Activated naive CD4-positive, alpha-beta T cell treated with anti-CD3 and anti-CD28 coated beads, Interleukin-2, amount 50 U/mL, for 16 hours (primary cell): Measurements from ENCODE around the gene OR2H2.

Experiments
- DNase-seq: peaks from one replicate; pipeline ENCODE4 v3.0.0-alpha.2; 2020

The OR2H2 gene

DNA sequence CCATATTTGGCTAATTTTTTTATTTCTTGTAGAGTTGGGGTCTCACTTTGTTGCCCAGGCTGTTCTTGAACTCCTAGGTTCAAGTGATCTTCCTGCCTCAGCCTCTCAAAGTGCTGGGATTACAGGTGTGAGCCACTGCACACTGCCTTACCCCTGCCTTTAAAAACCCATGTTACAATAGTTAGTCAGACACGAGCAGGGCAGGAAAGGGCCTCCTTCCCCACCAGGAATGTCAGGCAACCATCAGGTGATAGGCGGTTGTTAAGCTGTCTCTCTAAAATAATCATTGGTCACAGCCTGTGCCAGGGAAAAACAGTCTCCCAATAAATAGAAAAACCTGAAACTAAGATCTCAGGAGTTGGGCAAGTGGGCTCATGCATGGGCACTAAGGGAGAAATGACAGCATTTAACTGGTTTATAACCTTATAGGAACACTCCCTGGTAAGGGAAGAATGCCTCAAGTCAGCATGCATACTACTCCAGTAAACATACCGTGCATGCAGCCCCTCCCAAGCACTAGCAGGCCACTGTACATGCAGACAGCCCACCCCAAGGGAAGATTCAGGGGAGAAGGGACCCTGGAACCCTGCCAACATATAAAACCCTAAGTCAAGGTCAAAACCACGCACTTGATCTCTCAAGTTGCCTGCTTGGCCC lies 8.4 kb downstream of the OR2H2 start:
- no peak for DNase-seq

DNA sequence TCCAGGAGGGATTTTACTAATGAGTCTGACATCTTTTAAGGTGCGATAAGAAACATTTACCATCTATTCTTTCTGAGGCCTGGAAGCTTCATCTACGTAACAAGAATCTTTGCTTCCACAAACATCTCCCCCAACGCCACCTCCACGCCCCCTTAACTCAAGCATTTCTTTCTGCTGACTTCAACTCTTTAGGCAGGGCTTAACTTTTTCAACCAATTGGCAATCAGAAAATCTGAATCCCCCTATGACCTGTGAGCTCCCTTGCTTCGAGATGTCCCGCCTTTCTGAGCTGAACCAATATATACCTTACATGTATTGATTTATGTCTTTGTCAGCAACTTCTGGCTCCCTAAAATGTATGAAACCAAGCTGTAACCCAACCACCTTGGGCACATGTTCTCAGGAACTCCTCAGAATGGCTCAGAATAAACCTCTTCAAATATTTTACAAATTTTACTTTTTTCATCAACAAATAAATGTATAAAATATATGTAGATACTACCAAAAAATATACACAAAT lies 11.5 kb downstream of the OR2H2 start:
- DNase-seq = no peak

DNA sequence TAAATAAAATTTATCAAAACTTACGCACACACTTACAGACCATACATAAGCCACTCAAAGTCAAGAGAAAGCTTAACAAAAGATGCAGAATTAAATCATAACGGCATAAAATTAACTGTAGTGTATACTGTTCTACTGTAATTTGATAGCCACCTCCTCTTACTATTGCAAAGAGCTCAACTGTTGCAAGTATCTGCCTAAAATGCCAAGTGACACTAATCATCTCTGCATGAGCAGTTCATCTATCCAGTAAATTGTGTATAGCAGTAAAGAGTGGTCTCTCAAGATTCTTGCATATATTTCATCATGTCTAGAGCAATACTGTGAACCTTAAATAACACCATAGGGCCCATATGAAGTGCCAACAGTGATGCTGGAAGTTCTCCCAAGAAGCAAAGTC lies 12.3 kb downstream of the OR2H2 start:
- DNase-seq = no peak

DNA sequence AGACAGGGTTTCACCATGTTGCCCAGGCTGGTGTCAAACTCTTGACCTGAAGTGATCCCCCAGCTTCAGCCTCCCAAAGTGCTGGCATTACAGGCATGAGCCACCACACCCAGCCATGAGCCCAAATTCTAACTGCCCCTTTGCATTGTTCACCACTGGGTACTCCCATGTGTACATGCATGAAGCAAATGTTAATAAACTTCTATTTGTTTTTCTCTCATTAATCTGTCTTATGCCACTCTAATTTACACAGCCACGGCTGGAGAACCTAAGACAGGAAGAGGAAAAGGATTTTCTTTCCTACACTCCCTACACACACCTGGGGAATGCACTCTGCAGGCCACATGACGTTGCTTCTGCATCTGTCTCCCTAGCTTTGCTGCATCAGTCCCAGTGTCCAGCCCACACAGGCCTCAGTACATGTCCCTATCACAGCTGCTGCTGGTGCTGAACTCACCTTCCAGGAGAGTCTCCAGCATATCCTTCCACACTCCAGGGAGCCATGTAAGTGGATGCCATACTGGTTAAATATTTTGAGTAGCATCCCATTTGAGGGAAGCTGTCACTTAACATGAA lies 13.3 kb downstream of the OR2H2 start:
- no peak for DNase-seq

DNA sequence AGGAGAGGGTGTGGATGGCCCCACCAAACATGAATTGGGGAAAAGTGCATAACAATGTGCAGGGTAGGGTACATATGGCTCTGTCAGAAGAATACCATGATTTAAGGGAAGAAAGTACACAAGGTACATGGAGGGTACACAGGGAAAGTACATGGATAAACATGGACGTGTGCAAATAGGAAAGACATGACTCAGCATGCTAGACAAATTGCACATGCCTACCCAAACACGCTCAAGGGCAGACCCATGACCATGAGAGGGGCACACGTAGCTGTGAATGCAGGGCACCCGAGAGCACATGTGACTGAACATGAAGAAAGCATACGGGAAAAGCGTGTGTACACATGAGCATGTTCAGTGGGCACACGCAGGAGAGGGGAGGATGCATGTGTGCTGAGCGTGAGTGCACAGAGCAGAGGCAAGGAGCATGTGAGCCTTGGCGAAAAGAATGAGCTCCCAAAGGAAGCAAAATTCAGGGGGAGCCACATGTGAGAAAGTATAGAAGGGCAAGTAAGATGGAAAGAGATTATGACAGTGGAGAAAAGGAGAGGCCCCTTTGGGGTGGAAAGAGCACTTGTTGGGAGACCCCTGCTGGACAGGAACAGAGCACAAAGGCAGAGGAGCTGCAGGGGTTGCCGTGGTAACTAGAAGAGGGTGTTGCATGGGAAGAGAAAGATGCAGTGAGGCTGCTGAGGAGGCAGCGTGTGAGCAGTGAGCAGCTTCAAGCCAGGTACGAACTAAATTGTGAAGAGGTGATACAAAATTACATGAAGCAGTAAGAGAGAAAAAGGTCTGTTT lies 17.8 kb downstream of the OR2H2 start:
- DNase-seq = no peak

DNA sequence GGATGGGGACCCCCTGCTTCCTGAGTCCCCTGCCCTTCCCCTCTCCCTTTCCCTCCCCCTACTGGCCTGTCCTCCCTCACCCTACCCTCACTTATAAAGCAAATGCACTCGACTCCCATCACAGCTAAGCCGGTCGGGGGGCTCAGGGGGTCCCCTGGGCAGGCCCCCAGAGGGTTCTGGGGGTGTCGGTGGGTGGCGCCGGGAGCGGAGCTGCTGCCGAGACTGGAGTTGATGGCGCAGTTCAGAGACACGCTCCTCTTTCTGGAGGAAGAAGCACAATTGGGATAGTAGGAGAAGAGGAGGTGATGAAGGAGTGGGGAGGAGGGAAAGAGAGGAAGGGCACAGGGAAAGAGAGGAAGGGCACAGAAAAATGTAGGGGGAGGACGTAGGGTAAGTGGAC lies 18.5 kb downstream of the OR2H2 start:
- DNase-seq = no peak

DNA sequence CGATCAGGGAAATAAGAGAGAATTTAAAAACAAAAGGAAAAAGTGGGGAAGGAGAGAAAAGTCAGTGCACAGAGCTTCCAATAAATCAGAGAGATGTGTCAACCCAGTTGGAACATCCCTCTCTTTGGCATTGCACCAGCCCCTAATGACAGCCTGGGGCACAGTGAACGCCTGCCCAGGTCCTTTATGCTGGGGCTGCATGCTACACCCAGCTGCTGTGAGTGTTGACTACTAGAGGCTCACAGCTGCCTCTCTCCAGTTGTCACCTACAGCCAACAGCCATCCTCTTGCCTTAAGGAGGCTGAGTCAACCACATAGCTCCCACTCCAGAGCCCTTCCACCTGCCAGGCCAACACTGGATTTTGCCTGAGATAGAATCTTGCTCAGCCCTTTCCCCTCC lies 19.0 kb downstream of the OR2H2 start:
- no peak for DNase-seq

DNA sequence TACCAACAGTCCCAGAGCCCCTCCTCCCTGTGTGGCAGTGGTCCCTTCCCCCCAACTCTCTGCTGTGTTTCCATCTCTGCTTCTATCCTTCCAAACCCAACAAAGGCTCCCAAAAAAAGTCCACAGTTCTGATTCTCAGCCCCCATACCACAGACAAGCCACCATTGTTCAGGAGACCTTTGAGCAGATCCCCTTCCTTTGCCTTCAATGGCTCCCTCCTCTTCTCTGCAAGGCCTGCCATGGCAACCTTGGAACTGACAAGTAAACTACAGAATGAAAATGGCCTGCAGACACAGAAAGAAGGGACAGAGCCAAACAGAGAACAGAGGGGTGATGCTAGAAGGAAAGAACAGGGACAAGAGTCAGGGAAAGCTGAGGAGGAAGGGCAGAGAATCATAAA lies 23.2 kb downstream of the OR2H2 start:
- no peak for DNase-seq

DNA sequence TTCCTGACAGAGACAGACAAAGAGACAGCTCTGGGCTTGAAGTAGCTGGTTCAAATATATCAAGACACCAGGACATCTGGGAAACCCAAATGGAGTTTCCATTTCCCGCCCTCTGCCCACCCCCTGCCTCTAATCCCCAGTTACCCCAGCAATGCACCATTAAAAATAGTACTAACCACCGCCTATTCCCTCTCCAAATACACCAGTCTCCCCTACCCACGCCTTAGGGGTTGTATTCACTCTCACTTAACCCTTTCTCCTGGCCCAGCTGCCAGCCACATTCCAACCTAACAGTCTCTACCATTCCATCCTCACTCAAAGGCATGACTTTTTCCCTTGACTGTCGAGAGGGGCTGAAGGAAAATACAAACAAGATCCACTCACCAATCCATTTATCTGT lies 25.6 kb downstream of the OR2H2 start:
- no peak for DNase-seq

DNA sequence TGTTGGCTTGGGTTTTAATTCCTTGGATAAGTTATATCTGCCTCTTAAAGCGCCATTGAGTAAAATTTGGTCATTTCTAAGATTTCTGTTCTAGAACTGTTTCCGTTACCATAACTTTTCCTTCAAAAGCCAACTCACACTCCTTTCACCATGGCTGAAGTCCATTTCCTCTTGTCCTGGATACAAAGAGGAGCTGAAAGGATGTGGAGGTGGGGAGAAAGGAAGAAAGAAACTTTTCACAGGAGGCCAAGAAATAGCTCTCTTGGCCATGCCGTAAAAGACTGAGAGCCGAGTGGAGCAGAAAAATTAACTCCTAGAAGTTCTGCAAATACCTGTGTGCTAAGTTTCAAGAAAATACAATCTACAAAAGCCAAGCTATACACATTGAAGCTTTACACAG lies 26.5 kb downstream of the OR2H2 start:
- no peak for DNase-seq

DNA sequence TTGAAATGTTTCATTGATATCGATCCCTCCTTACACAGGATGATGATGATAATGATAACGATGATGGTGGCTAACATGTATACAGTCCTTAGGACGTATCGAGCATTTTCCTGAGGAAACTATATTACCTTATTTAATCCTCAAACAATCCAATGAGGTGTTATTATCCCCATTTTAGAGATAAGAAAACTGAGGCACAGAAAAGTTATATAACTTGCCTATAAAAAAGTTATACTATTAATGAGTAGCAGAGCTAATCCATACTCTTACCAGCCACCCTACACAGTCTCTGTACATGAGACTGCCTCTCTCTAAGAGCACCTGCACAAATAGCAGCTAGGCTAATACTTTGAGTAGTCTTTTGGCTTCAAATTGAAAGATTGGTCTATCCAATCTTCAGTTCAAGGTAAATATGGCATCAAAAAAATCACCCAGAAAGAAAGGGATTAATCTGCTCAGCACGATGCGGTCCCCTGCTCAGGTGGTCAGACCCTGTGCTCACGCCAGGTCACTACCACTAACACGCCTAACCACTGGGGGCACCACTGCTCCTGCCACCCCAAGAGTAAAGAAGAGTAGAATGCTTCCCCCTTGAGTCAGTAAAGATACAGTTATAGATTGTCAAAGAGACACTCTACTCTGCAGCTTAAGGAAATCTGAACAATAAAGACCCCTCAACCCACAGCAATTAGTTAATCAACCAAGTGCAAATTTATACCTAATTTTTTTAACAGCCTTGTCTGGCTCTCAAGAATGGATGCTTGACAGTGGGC lies 33.0 kb downstream of the OR2H2 start:
- no peak for DNase-seq

DNA sequence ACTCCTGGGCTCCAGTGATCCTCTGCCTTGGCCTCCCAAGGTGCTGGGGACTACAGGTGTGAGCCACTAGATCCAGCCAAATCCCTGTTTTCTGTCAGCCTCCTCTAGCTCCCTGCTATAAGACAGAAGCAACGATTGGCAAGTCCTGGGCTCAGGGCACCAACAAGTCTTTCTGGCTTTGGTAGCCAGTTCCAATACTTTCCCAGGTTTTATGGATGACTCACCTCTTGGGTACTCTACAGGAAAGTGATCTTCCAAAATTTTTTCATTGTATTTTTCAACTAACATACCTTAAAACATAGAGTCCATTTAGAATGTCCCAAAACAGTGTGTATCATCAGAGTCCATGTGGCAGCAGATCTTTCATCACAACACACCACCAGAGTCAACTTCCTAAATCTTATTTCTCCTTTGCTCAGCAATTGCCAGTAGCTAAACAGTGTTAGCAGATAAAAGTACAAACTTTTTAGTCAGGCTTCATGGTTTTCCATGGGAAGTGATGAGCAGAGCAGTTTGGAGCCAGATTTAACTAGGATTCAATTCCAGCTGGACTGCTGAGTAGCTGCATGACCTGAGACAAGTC lies 34.7 kb downstream of the OR2H2 start:
- DNase-seq = no peak

DNA sequence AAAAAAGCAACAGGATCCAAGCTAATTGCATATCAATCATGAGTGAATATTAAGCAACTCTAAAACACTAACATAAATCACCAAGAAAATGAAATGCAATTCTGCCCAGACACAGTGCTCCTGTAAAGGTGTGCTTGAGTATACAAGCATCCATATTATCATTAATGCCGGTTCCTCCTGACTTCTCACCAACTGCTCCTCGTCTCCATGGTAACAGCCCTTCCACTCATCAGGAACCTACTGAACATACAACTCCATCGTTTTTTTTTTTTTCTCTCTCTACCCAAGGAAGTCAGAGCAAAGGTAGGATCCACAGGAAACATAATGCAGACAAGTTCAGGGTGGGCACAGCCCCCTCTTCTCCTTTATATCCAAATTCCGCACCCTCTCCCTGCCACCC lies 35.7 kb downstream of the OR2H2 start:
- no peak for DNase-seq

DNA sequence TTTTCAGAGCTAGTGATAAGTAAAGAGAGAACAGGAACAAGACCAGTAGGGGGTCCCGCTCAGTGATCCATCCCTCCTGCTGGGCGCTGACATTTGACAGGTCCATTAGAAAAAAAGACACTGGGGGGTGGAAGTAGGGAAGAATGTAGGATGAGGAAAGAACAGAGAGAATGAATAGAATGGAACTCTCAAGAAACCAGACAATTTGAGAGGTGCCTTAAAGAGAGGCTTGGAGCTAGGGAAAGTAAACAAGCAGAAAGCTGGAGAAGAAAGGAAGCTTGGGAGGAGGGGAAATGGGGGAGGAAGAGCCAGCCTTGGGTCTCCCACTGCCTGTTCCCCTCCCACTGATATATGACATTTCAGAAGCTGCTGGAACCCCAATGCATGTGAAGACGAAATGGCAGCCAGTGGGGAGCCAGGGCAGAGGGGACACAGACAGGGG lies 39.6 kb downstream of the OR2H2 start:
- DNase-seq = no peak

DNA sequence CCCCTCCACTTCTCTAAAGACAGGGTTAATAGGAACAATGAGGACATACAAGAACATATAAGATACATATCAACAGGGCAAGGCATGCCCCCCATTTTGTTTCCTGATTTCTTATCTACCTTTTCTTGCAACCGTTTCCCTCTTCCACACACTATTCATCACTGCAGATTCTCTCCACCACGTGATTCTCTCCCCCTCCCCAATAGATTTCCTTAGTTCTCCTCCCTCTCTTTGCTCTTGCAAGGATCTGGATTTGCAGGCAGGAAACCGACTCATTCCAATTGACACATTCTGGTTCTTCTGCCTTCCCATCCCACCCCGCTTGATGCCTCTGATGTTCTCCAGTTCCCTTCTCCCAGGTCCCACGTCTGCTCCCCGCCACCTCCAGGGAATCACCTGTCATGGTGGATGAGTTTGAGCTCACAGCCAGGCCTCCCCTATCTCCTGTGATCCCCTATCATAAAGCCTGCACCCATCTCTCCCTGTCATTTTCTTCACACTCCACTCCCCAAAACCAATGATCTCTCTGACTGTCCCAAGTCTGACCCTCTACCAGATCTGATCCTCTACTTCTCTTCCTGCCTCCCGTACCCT lies 40.5 kb downstream of the OR2H2 start:
- no peak for DNase-seq

DNA sequence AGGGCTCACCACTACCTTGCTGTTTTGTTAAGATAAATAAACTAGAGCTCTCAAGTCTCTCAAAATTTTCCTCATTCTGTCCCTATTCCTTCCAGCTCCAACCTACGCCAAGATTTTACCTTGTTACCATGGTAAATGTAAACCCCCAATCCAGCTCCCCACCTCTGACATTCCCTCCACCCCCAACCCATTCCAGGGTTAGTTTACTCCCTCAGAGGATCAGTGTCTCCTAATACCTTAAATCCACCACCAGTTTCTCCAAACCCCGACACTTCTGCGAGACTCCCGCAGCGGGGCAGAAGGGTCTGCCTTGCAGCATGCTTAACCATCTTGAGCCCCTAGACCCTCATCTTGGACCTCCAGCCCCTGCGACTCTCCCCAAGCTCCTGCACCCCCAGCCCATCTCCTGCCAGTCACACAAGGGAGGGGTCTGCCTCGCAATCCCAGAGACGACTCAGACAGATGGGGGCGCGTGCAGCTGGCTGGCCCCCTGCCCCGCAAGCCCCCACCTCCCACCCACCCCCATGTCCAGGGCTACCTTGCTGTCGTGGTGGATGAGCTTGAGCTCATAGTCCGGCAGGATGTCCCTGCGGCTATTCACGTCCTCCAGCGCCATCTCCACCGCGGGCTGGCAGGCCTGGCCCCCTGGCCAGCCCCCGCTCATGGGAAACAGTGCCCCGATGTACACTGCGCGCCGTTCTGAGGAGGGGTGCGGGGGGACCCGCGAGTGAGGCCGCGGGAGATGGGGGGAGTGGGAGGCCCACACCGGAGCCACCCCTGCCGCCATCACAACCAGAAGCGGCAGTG lies 42.2 kb downstream of the OR2H2 start:
- DNase-seq = no peak

DNA sequence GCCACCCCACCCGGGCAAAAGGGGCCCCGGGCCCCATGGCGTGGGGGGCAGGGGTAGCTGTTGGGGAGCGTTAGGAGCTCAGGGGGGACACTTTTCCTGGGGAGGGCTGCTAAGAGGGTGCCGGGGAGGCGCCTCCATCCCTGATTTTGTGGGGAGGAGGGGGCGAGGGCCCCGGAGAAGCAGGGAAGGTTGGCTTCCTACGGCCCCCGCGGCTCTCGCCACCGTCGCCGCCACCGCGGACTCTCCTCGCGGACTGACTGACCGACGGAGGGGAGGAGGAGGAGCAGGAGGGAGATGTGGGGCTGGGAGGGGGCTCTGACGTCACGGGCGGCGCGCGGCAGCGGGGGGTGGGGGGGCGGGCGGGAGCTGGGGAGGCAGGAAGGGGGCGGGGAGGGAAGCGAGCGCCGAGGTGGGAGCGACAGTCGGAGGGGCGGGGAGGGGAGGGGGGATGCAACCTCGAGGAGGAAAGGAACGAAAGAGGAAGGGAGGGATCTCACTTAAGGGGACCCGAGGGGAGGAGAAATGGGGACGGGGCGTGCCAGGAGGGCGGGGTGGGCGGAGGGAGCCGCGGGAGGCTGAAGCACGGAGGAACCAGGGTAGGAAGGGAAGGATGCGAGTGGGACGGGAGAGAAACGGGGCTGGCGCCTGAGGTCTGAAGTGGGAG lies 43.0 kb downstream of the OR2H2 start:
- DNase-seq = peak; percentile 43

DNA sequence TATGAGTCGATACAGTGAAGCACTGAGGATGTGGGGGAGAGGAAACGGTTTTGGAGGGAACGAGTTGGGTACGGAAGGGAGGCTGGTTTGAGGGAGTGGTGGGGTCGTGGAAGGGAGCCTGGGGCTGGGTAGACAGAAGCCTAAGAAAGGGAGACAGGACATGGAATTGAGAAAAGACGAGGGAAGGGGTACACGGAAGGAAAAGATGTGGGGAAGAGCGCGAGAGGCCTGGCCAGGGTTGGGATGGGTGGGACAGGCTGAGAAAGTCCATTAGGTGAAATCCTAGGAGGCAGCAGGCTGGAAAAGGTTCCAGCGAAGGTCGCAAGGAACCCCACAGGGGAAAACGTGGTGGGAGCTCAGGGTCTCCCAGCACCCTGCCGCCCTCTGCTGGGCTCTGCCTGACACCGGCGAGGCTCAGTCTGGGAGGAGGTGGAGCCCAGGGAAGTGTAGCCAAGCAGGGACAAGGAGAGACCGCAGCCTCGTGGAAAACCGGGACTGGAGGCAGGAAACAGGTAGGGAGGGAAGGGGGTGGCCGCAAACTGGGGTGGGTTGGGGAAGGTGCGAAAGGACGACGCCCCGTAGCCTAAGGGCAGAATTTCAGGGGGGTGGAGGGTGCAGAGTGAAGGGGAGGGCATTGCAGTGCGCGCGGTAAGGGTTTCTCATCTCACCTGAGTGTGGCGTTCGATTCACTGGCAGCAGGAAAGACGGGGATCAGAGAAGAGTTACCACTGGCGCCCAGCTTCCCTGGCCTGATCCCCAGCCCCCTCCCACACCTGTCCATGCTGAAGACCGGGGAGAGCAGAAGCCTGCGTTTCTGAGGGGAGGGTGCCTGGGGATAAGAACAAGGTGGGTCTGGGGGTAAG lies 43.7 kb downstream of the OR2H2 start:
- DNase-seq = peak; percentile 67

DNA sequence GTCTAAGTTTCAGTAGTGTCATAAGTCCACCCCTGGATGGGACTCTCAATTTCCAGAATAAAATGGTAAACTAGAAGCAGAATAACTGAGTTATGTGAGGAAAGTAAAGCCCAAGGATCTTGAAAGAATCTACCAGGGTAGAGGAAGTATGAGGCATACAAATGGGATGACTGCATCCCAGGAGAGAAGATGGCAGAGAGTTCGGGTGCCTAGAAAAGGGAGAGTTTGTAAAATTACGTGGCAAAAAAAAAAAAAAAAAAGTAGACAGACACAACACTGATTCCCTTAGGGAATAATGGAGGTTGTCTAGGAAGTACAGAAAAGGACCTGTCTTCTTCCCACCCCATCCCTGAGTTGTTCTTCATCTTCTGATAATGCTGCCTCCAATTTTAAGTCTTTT lies 44.6 kb downstream of the OR2H2 start:
- no peak for DNase-seq

DNA sequence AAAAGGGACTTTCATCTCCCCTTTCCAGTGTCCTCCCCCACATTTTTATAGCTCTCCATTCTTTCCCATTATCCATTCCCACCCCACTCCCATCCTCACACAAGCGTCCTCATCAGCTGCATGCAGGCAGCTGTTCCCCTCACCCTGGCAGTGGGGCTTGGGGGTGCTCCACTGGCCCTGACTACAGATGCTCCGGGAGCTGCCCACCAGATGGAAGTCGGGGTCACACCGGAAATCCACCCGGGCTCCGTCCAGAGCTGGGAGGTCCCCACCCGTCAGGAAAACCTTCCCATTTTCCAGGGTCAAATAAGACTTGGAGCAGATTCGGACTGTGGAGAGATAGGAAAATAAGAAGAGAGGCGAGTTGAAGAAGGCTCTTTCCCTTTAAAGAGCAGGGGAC lies 45.4 kb downstream of the OR2H2 start:
- no peak for DNase-seq
